ENCODE data around the gene UBE2S.

Gene UBE2S

DNA sequence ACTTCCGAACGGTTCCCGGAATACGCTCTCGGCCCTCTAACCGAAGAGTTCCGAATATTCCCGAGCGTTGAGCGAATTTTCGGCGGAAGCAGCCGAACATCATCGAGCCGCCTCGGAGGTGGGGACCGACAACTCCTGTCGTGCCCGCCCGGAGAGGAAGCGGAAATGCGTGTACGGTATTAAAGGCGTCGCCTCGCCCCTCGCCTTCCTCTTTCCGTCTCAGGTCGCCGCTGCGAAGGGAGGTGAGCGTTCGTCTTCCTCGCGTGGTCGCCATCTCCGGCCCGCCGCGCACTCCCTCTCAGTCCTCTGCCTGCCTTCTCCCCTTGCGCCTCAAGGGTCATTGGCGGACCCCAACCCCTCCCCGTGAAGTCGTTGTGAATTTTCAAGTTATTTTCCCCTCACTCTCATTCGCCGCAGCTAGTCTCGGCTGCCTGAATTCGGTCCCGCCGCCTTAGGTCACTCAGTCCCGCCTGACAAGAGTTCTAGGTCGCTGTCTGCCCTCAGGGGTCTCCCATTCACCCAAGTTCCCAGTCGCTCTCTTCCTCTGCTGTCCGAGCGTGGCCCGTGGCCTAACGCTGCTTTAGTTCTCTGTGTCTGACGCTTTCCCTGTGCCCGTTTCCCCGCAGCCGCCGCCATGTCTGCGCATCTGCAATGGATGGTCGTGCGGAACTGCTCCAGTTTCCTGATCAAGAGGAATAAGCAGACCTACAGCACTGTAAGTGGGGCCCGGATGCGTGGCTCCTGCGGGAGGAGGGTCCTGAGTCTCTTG, 21.7 kb downstream of the UBE2S start, which contains the start of gene RPL28 (continued):
- TF ChIP-seq ZNF2 (tag by site-specific recombination; IDR thresholded peaks at IDR 0.05): peak; percentile 62; the same call in 1 of the 2 replicates
- TF ChIP-seq, protein P1, sequence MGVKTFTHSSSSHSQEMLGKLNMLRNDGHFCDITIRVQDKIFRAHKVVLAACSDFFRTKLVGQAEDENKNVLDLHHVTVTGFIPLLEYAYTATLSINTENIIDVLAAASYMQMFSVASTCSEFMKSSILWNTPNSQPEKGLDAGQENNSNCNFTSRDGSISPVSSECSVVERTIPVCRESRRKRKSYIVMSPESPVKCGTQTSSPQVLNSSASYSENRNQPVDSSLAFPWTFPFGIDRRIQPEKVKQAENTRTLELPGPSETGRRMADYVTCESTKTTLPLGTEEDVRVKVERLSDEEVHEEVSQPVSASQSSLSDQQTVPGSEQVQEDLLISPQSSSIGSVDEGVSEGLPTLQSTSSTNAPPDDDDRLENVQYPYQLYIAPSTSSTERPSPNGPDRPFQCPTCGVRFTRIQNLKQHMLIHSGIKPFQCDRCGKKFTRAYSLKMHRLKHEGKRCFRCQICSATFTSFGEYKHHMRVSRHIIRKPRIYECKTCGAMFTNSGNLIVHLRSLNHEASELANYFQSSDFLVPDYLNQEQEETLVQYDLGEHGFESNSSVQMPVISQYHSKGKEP (tag by site-specific recombination; IDR thresholded peaks at IDR 0.05): no peak
- TF ChIP-seq, protein P2, sequence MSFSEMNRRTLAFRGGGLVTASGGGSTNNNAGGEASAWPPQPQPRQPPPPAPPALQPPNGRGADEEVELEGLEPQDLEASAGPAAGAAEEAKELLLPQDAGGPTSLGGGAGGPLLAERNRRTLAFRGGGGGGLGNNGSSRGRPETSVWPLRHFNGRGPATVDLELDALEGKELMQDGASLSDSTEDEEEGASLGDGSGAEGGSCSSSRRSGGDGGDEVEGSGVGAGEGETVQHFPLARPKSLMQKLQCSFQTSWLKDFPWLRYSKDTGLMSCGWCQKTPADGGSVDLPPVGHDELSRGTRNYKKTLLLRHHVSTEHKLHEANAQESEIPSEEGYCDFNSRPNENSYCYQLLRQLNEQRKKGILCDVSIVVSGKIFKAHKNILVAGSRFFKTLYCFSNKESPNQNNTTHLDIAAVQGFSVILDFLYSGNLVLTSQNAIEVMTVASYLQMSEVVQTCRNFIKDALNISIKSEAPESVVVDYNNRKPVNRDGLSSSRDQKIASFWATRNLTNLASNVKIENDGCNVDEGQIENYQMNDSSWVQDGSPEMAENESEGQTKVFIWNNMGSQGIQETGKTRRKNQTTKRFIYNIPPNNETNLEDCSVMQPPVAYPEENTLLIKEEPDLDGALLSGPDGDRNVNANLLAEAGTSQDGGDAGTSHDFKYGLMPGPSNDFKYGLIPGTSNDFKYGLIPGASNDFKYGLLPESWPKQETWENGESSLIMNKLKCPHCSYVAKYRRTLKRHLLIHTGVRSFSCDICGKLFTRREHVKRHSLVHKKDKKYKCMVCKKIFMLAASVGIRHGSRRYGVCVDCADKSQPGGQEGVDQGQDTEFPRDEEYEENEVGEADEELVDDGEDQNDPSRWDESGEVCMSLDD (tag by site-specific recombination; IDR thresholded peaks at IDR 0.05): 0 out of 2 replicates have a peak, but pooled peaks have one; percentile 53
- TF ChIP-seq ZNF16 (tag by site-specific recombination; IDR thresholded peaks at IDR 0.05; ENCODE audit: low read depth): 0 out of 2 replicates have a peak, but pooled peaks have one; percentile 42
- 0 out of 2 replicates have a peak, but pooled peaks have one; percentile 35 for TF ChIP-seq ZNF24 (tag by site-specific recombination; IDR thresholded peaks at IDR 0.05)
- TF ChIP-seq ZFP41 (tag by site-specific recombination; IDR thresholded peaks at IDR 0.05; ENCODE audit: borderline replicate concordance): peak; percentile 63; the same call in 1 of the 2 replicates
- no peak for TF ChIP-seq BCL11A (tag by site-specific recombination; IDR thresholded peaks at IDR 0.05; ENCODE audit: low read depth)
- no peak; the same call in 1 of the 2 replicates for TF ChIP-seq ZNF23 (tag by site-specific recombination; IDR thresholded peaks at IDR 0.05; ENCODE audit: borderline replicate concordance)
- TF ChIP-seq, protein P3, sequence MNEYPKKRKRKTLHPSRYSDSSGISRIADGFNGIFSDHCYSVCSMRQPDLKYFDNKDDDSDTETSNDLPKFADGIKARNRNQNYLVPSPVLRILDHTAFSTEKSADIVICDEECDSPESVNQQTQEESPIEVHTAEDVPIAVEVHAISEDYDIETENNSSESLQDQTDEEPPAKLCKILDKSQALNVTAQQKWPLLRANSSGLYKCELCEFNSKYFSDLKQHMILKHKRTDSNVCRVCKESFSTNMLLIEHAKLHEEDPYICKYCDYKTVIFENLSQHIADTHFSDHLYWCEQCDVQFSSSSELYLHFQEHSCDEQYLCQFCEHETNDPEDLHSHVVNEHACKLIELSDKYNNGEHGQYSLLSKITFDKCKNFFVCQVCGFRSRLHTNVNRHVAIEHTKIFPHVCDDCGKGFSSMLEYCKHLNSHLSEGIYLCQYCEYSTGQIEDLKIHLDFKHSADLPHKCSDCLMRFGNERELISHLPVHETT (tag by site-specific recombination; IDR thresholded peaks at IDR 0.05): peak; percentile 54; the same call in 1 of the 2 replicates
- no peak for TF ChIP-seq WT1 (tag by site-specific recombination; IDR thresholded peaks at IDR 0.05)
- TF ChIP-seq, protein P4, sequence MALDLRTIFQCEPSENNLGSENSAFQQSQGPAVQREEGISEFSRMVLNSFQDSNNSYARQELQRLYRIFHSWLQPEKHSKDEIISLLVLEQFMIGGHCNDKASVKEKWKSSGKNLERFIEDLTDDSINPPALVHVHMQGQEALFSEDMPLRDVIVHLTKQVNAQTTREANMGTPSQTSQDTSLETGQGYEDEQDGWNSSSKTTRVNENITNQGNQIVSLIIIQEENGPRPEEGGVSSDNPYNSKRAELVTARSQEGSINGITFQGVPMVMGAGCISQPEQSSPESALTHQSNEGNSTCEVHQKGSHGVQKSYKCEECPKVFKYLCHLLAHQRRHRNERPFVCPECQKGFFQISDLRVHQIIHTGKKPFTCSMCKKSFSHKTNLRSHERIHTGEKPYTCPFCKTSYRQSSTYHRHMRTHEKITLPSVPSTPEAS (tag by site-specific recombination; IDR thresholded peaks at IDR 0.05): 0 out of 2 replicates have a peak, but pooled peaks have one; percentile 14
- peak; percentile 71; the same call in 1 of the 2 replicates for TF ChIP-seq ZNF239 (tag by site-specific recombination; IDR thresholded peaks at IDR 0.05)
- TF ChIP-seq ZSCAN23 (tag by site-specific recombination; IDR thresholded peaks at IDR 0.05): no peak
- TF ChIP-seq KLF16 (tag by site-specific recombination; IDR thresholded peaks at IDR 0.05): peak; percentile 86
- TF ChIP-seq ZBTB20 (tag by site-specific recombination; IDR thresholded peaks at IDR 0.05): 0 out of 2 replicates have a peak, but pooled peaks have one; percentile 16
- peak; percentile 77 for TF ChIP-seq ZNF629 (tag by site-specific recombination; IDR thresholded peaks at IDR 0.05)
- peak; percentile 83 for TF ChIP-seq ZFP37 (tag by site-specific recombination; IDR thresholded peaks at IDR 0.05)
- TF ChIP-seq ZNF341 (tag by site-specific recombination; IDR thresholded peaks at IDR 0.05; ENCODE audit: low read depth): peak; percentile 32; the same call in 1 of the 2 replicates
- TF ChIP-seq, protein P5, sequence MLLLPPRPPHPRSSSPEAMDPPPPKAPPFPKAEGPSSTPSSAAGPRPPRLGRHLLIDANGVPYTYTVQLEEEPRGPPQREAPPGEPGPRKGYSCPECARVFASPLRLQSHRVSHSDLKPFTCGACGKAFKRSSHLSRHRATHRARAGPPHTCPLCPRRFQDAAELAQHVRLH (tag by site-specific recombination; IDR thresholded peaks at IDR 0.05): peak; percentile 86
- TF ChIP-seq ZBTB8A (tag by site-specific recombination; IDR thresholded peaks at IDR 0.05): no peak
- peak; percentile 65; the same call in 1 of the 2 replicates for TF ChIP-seq YY1 (tag by site-specific recombination; IDR thresholded peaks at IDR 0.05)
- TF ChIP-seq ZNF529 (tag by site-specific recombination; IDR thresholded peaks at IDR 0.05; ENCODE audit: insufficient replicate concordance): no peak
- TF ChIP-seq ZNF558 (tag by site-specific recombination; IDR thresholded peaks at IDR 0.05): no peak
- TF ChIP-seq OVOL3 (tag by site-specific recombination; IDR thresholded peaks at IDR 0.05): peak; percentile 63; the same call in 1 of the 2 replicates
- no peak for TF ChIP-seq ZNF266 (tag by site-specific recombination; IDR thresholded peaks at IDR 0.05; ENCODE audit: low read depth)
- TF ChIP-seq, protein P6, sequence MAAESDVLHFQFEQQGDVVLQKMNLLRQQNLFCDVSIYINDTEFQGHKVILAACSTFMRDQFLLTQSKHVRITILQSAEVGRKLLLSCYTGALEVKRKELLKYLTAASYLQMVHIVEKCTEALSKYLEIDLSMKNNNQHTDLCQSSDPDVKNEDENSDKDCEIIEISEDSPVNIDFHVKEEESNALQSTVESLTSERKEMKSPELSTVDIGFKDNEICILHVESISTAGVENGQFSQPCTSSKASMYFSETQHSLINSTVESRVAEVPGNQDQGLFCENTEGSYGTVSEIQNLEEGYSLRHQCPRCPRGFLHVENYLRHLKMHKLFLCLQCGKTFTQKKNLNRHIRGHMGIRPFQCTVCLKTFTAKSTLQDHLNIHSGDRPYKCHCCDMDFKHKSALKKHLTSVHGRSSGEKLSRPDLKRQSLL (tag by site-specific recombination; IDR thresholded peaks at IDR 0.05): no peak
- TF ChIP-seq, protein P7, sequence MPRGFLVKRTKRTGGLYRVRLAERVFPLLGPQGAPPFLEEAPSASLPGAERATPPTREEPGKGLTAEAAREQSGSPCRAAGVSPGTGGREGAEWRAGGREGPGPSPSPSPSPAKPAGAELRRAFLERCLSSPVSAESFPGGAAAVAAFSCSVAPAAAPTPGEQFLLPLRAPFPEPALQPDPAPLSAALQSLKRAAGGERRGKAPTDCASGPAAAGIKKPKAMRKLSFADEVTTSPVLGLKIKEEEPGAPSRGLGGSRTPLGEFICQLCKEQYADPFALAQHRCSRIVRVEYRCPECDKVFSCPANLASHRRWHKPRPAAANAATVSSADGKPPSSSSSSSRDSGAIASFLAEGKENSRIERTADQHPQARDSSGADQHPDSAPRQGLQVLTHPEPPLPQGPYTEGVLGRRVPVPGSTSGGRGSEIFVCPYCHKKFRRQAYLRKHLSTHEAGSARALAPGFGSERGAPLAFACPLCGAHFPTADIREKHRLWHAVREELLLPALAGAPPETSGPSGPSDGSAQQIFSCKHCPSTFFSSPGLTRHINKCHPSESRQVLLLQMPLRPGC (tag by site-specific recombination; IDR thresholded peaks at IDR 0.05): peak; percentile 22; the same call in 1 of the 2 replicates
- TF ChIP-seq ZFP69B (tag by site-specific recombination; IDR thresholded peaks at IDR 0.05): peak; percentile 86
- TF ChIP-seq SP2 (tag by site-specific recombination; IDR thresholded peaks at IDR 0.05): peak; percentile 88
- TF ChIP-seq ZXDB (tag by site-specific recombination; IDR thresholded peaks at IDR 0.05): peak; percentile 81

Data from HEK293 (cell line).